CD4-positive, alpha-beta memory T cell (primary cell): Measurements from ENCODE around the gene WIPF3. TPM values are rescaled to one million over a fixed set of nuclear protein-coding genes. Genes with fewer than 3 reads are reported as not detected.
"Not testable (repeated sequence)": the region's sequence is repeated elsewhere in the genome, so short reads cannot be mapped to it uniquely, and the experiment has no call there.

Source experiments
- CTCF ChIA-PET: fragments of 350-600 bp; sonication (Branson Sonifier 250); formaldehyde crosslinking; loops from one replicate; lab custom pipeline; 2021; ENCODE audit warnings: inconsistent platforms; ENCODE audit not compliant: partially characterized antibody; lab: Charles Lee
- POLR2A ChIA-PET: fragments of 350-600 bp; sonication (Branson Sonifier 250); formaldehyde crosslinking; loops from one replicate; lab custom pipeline; 2021; ENCODE audit not compliant: partially characterized antibody; lab: Charles Lee
- DNase-seq, 5 donors: peaks; one replicate each; pipeline versions ENCODE4 v3.0.0 to v3.0.0-alpha.2; 2020 to 2022; ENCODE audit warnings: mixed read lengths in 1 of 5
- H3K27ac ChIP-seq: one replicate; pipeline ENCODE4 v1.7.0; 2013; ENCODE audit warnings: low read depth, low read length
- H3K27me3 ChIP-seq: 2 replicates; pipeline ENCODE4 v1.7.0; 2013; ENCODE audit warnings: mild to moderate bottlenecking, low read length, moderate library complexity; ENCODE audit not compliant: insufficient read depth
- H3K36me3 ChIP-seq: 2 replicates; pipeline ENCODE4 v1.7.0; 2013; ENCODE audit warnings: mild to moderate bottlenecking, low read length, moderate library complexity; ENCODE audit not compliant: insufficient read depth
- H3K4me1 ChIP-seq: 2 replicates; pipeline ENCODE4 v1.7.0; 2013; ENCODE audit warnings: mild to moderate bottlenecking, low read length, moderate library complexity; ENCODE audit not compliant: insufficient read depth
- H3K4me3 ChIP-seq, 2 donors: one replicate each; pipeline ENCODE4 v1.7.0; 2013; ENCODE audit warnings: low read length in 2 of 2, mild to moderate bottlenecking in 1 of 2
- H3K9me3 ChIP-seq, 2 donors: one replicate each; pipeline ENCODE4 v1.7.0; 2013; ENCODE audit warnings: low read length in 2 of 2, control low read depth in 1 of 2; ENCODE audit not compliant: control insufficient read depth in 1 of 2
- H3K27ac Mint-ChIP-seq, 7 donors: one replicate each; pipeline ENCODE4 v1.8.0; 2020 to 2021; ENCODE audit warnings: mixed read lengths in 7 of 7, mild to moderate bottlenecking in 6 of 7, inconsistent platforms in 3 of 7, moderate library complexity in 3 of 7
- H3K27me3 Mint-ChIP-seq, 2 donors: one replicate each; pipeline ENCODE4 v1.8.0; 2020 to 2021; ENCODE audit warnings: mixed read lengths in 2 of 2
- H3K36me3 Mint-ChIP-seq, 2 donors: one replicate each; pipeline ENCODE4 v1.8.0; 2020 to 2021; ENCODE audit warnings: mixed read lengths in 2 of 2, inconsistent platforms in 1 of 2, mild to moderate bottlenecking in 1 of 2
- H3K4me1 Mint-ChIP-seq, 4 donors: one replicate each; pipeline ENCODE4 v1.8.0; 2020 to 2021; ENCODE audit warnings: mixed read lengths in 4 of 4, mild to moderate bottlenecking in 1 of 4
- H3K4me3 Mint-ChIP-seq, 8 donors: one replicate each; pipeline ENCODE4 v1.8.0; 2020 to 2021; ENCODE audit warnings: mixed read lengths in 8 of 8, mild to moderate bottlenecking in 7 of 8, moderate library complexity in 6 of 8, inconsistent platforms in 3 of 8
- H3K9me3 Mint-ChIP-seq, 8 donors: one replicate each; pipeline ENCODE4 v1.8.0; 2020 to 2021; ENCODE audit warnings: mixed read lengths in 8 of 8, mild to moderate bottlenecking in 5 of 8, inconsistent platforms in 3 of 8, moderate library complexity in 1 of 8
- intact Hi-C: fragments of 100-400 bp; cut with micrococcal nuclease; formaldehyde crosslinking; loops from one replicate; pipeline ENCODE4 v1.15.1; 2023
- polyA plus RNA-seq, 2 donors: library from polyadenylated mRNA; unstranded; fragments of 300-500 nt; fragmentation: Illumina TruSeq; gene quantifications; one replicate each; pipeline ENCODE4 v1.2.3, GENCODE V29; 2021
- total RNA-seq, 2 experiments: library from RNA; stranded (reverse); gene quantifications; one replicate each; pipeline ENCODE4 v1.2.3, GENCODE V29; 2021

WIPF3 gene
- total and polyA plus RNA-seq, 4 experiments from 2014 or later, result not detected

GRCh38 chr7:29955075-29955792 lies 148.9 kb downstream of the WIPF3 start:
- Histone ChIP-seq H3K9me3 (no peaks in the 10 kb centered on the region), H3K36me3 (no peaks in the 10 kb centered on the region), H3K27me3 (no peaks in the 10 kb centered on the region), H3K4me3 (no peak overlapping the region), H3K4me1 (peaks cover 6% of the 10 kb centered on the region), H3K27ac (no peak overlapping the region)
- no peak for DNase-seq
- POLR2A ChIA-PET, result no interaction called here
- Mint-ChIP-seq H3K27me3 (peaks cover 5 to 17% of the 10 kb centered on the region in 2 donors), H3K27ac (no peak overlapping the region), H3K4me3 (no peak overlapping the region), H3K4me1 (peaks cover 8 to 11% (median 9%) of the 10 kb centered on the region in 4 donors), H3K36me3 (no peaks in the 10 kb centered on the region), H3K9me3 (peaks cover 0 to 3% (median 0%) of the 10 kb centered on the region in 8 donors)
- CTCF ChIA-PET, result no interaction called here
- intact Hi-C loops, result no loop called here

GRCh38 chr7:29955799-29956486 lies 149.6 kb downstream of the WIPF3 start:
- H3K36me3 Mint-ChIP-seq, result no peaks in the 10 kb centered on the region
- H3K9me3 Mint-ChIP-seq, result peaks cover 0 to 3% (median 0%) of the 10 kb centered on the region in 8 donors
- no peak overlapping the region for H3K27ac ChIP-seq
- no peaks in the 10 kb centered on the region for H3K9me3 ChIP-seq
- H3K27me3 Mint-ChIP-seq, result peaks cover 7 to 17% of the 10 kb centered on the region in 2 donors
- no peak overlapping the region for H3K4me3 ChIP-seq
- ChIA-PET CTCF (interaction anchor here (1.0 to 1.5 kb wide), 2 partner anchors 13 to 106 kb away, joined by 3 to 5 read pairs; no protein-coding TSS in a partner anchor), POLR2A (no interaction called here)
- H3K36me3 ChIP-seq, result no peaks in the 10 kb centered on the region
- intact Hi-C loops, result no loop called here
- peaks cover 8 to 11% (median 9%) of the 10 kb centered on the region in 4 donors for H3K4me1 Mint-ChIP-seq
- peaks cover 6% of the 10 kb centered on the region for H3K4me1 ChIP-seq
- H3K27me3 ChIP-seq, result no peaks in the 10 kb centered on the region
- DNase-seq, result no peak
- peak overlapping the region in 3 of 7 donors; percentile 17 to 80 (median 43) for H3K27ac Mint-ChIP-seq
- peak overlapping the region in 3 of 8 donors; percentile 12 to 41 (median 14) for H3K4me3 Mint-ChIP-seq

- peaks cover 5 to 15% of the 10 kb centered on the region in 2 donors for H3K27me3 Mint-ChIP-seq
- no peak for DNase-seq
- peaks cover 8 to 11% (median 9%) of the 10 kb centered on the region in 4 donors for H3K4me1 Mint-ChIP-seq
- H3K4me3 Mint-ChIP-seq, result no peak overlapping the region
- no peak overlapping the region for H3K4me3 ChIP-seq
- H3K27me3 ChIP-seq, result no peaks in the 10 kb centered on the region
- POLR2A ChIA-PET, result no interaction called here
- no peaks in the 10 kb centered on the region for H3K9me3 ChIP-seq
- H3K9me3 Mint-ChIP-seq, result no peaks in the 10 kb centered on the region
- CTCF ChIA-PET, result interaction anchor here (1.0 to 1.5 kb wide), 2 partner anchors 12 to 106 kb away, joined by 3 to 5 read pairs; no protein-coding TSS in a partner anchor
- H3K36me3 ChIP-seq, result no peaks in the 10 kb centered on the region
- H3K27ac Mint-ChIP-seq, result no peak overlapping the region
- H3K4me1 ChIP-seq, result peaks cover 6% of the 10 kb centered on the region
- intact Hi-C loops, result no loop called here
- H3K27ac ChIP-seq, result no peak overlapping the region
- H3K36me3 Mint-ChIP-seq, result no peaks in the 10 kb centered on the region
Measured at GRCh38 chr7:29956487-29956836, 150.2 kb downstream of the WIPF3 start.

GRCh38 chr7:29957521-29958310 lies 151.4 kb downstream of the WIPF3 start:
- Histone ChIP-seq H3K4me3 (no peak overlapping the region), H3K4me1 (peaks cover 6% of the 10 kb centered on the region), H3K9me3 (no peaks in the 10 kb centered on the region), H3K27me3 (no peaks in the 10 kb centered on the region), H3K36me3 (no peaks in the 10 kb centered on the region), H3K27ac (no peak overlapping the region)
- DNase-seq, result no peak
- Mint-ChIP-seq H3K4me3 (no peak overlapping the region), H3K9me3 (no peaks in the 10 kb centered on the region), H3K4me1 (peaks cover 8 to 11% (median 9%) of the 10 kb centered on the region in 4 donors), H3K36me3 (no peaks in the 10 kb centered on the region), H3K27ac (no peak overlapping the region), H3K27me3 (peaks cover 7 to 17% of the 10 kb centered on the region in 2 donors)
- ChIA-PET POLR2A (no interaction called here), CTCF (interaction anchor here (1.5 kb wide), 1 partner anchor 104 kb away, joined by 5 read pairs; no protein-coding TSS in a partner anchor)
- intact Hi-C loops, result no loop called here

DNA sequence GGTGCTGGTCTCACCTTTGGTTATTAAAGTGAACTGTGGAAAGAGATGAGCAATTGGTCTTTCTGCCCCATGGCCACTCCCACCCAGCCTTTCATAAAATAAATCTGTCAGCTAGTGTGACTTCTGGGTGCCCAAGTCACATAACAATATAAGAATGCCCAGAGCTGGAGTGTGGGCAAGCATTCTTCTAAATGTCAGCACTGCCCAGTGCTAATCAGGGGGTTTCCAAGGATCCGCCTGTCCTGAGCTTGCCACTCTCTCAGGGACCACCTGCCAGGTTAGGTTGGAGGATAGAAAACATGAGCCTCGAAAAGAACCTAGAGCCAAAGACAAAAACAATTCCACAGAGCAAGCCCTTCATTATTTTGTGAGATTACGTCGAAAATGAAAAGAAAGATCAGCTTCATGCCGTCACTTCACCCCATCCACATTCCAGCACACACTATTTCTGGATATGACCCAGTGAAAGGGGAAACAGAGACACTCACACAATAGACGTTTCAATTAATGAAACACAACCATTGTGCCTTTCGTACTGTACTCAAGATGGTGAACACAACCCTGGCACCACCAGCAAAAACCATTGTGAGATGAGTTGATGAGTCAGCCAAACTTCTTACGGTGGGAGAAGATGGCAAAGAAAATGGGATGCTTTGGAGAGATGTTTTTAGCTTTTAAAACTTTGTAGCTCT lies 152.5 kb downstream of the WIPF3 start:
- POLR2A ChIA-PET, result no interaction called here
- peaks cover 8 to 11% (median 9%) of the 10 kb centered on the region in 4 donors for H3K4me1 Mint-ChIP-seq
- Histone ChIP-seq H3K27ac (no peak overlapping the region), H3K4me3 (no peak overlapping the region), H3K4me1 (peaks cover 6% of the 10 kb centered on the region), H3K27me3 (no peaks in the 10 kb centered on the region), H3K9me3 (no peaks in the 10 kb centered on the region), H3K36me3 (no peaks in the 10 kb centered on the region)
- intact Hi-C loops, result no loop called here
- no peak overlapping the region for H3K27ac Mint-ChIP-seq
- H3K36me3 Mint-ChIP-seq, result no peaks in the 10 kb centered on the region
- CTCF ChIA-PET, result no interaction called here
- no peak for DNase-seq
- no peak overlapping the region for H3K4me3 Mint-ChIP-seq
- H3K9me3 Mint-ChIP-seq, result no peaks in the 10 kb centered on the region
- H3K27me3 Mint-ChIP-seq, result peaks cover 7 to 20% of the 10 kb centered on the region in 2 donors

GRCh38 chr7:29961611-29962010 lies 155.3 kb downstream of the WIPF3 start:
- POLR2A ChIA-PET, H3K36me3 ChIP-seq, DNase-seq, H3K9me3 ChIP-seq, H3K4me1 Mint-ChIP-seq, H3K9me3 Mint-ChIP-seq, H3K27ac Mint-ChIP-seq, H3K27ac ChIP-seq, H3K4me3 Mint-ChIP-seq, intact Hi-C loops, H3K27me3 ChIP-seq, H3K4me3 ChIP-seq, H3K36me3 Mint-ChIP-seq, H3K4me1 ChIP-seq: not testable (repeated sequence)
- CTCF ChIA-PET, result interaction anchor here (0.6 kb wide), 1 partner anchor 73 kb away, joined by 3 read pairs; no protein-coding TSS in a partner anchor
- H3K27me3 Mint-ChIP-seq, result peaks cover 5 to 19% of the 10 kb centered on the region in 2 donors
